Measurements from ENCODE around the gene PHACTR1.

PHACTR1 gene

DNA sequence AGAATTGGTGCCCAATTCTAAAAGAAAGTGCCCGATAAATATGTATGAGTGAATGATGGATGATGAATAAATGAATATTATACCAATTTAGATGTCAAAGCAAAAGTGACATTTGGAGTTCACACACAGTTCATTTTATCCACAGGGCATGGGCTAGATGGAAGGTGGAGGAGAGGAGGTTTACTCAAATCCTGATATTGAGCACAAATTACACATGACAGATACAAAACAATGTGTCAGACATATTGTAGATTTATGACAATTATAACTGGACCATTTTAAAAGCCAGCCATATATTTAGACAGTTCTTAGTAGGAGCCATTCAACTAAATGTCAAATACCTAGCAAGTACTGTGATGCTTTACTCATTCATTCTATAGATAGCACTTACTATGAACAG, 23.4 kb upstream of the PHACTR1 start:
- TF ChIP-seq NFIC (IDR thresholded peaks at IDR 0.05) (no peak), CEBPB (IDR thresholded peaks at IDR 0.05) (no peak), EP300 (IDR thresholded peaks at IDR 0.05; ENCODE audit: borderline replicate concordance) (no peak), ZBTB7A (IDR thresholded peaks at IDR 0.05; ENCODE audit: low read depth) (no peak), EGR1 (IDR thresholded peaks at IDR 0.05) (no peak), FOXM1 (IDR thresholded peaks at IDR 0.05; ENCODE audit: borderline replicate concordance, low read depth) (no peak), TCF12 (IDR thresholded peaks at IDR 0.05; ENCODE audit: low read depth) (no peak), RAD21 (IDR thresholded peaks at IDR 0.05; ENCODE audit: low read depth) (no peak), CREB1 (IDR thresholded peaks at IDR 0.05; ENCODE audit: low read depth) (no peak)
- TF ChIP-seq, protein P1, sequence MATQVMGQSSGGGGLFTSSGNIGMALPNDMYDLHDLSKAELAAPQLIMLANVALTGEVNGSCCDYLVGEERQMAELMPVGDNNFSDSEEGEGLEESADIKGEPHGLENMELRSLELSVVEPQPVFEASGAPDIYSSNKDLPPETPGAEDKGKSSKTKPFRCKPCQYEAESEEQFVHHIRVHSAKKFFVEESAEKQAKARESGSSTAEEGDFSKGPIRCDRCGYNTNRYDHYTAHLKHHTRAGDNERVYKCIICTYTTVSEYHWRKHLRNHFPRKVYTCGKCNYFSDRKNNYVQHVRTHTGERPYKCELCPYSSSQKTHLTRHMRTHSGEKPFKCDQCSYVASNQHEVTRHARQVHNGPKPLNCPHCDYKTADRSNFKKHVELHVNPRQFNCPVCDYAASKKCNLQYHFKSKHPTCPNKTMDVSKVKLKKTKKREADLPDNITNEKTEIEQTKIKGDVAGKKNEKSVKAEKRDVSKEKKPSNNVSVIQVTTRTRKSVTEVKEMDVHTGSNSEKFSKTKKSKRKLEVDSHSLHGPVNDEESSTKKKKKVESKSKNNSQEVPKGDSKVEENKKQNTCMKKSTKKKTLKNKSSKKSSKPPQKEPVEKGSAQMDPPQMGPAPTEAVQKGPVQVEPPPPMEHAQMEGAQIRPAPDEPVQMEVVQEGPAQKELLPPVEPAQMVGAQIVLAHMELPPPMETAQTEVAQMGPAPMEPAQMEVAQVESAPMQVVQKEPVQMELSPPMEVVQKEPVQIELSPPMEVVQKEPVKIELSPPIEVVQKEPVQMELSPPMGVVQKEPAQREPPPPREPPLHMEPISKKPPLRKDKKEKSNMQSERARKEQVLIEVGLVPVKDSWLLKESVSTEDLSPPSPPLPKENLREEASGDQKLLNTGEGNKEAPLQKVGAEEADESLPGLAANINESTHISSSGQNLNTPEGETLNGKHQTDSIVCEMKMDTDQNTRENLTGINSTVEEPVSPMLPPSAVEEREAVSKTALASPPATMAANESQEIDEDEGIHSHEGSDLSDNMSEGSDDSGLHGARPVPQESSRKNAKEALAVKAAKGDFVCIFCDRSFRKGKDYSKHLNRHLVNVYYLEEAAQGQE (IDR thresholded peaks at IDR 0.05; ENCODE audit: low read depth): no peak
- TF ChIP-seq, protein P2, sequence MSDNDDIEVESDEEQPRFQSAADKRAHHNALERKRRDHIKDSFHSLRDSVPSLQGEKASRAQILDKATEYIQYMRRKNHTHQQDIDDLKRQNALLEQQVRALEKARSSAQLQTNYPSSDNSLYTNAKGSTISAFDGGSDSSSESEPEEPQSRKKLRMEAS (IDR thresholded peaks at IDR 0.05): no peak

DNA sequence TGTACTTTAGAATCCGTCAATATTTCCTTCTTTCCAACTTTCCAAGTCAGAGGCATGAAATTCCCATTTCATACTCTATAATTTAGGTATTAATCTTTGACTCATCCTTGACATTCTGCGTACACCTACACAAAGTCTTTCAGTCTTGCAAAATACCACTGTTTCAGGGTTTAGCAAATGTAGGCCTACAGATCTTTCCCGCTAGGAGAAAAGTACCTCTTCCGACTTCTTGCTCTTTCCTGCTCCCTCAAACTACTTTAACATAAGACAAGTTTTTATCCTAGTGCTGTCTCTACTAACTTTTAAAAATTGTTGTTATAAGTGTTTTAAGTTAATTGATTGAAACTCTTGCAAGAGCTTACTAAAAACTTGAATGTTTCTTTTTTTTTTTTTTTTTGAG, 18.3 kb upstream of the PHACTR1 start:
- TF ChIP-seq, protein P3, sequence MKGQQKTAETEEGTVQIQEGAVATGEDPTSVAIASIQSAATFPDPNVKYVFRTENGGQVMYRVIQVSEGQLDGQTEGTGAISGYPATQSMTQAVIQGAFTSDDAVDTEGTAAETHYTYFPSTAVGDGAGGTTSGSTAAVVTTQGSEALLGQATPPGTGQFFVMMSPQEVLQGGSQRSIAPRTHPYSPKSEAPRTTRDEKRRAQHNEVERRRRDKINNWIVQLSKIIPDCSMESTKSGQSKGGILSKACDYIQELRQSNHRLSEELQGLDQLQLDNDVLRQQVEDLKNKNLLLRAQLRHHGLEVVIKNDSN (IDR thresholded peaks at IDR 0.05): no peak
- TF ChIP-seq EGR1 (IDR thresholded peaks at IDR 0.05): no peak
- TF ChIP-seq, protein P1 (IDR thresholded peaks at IDR 0.05; ENCODE audit: low read depth): no peak
- TF ChIP-seq RAD21 (IDR thresholded peaks at IDR 0.05; ENCODE audit: low read depth): no peak
- TF ChIP-seq EP300 (IDR thresholded peaks at IDR 0.05; ENCODE audit: borderline replicate concordance): no peak
- no peak for TF ChIP-seq CREB1 (IDR thresholded peaks at IDR 0.05; ENCODE audit: low read depth)
- TF ChIP-seq ZBTB7A (IDR thresholded peaks at IDR 0.05; ENCODE audit: low read depth): no peak
- TF ChIP-seq TCF12 (IDR thresholded peaks at IDR 0.05; ENCODE audit: low read depth): no peak
- no peak for TF ChIP-seq TAF1 (IDR thresholded peaks at IDR 0.05; ENCODE audit: low read depth)
- TF ChIP-seq, protein P2 (IDR thresholded peaks at IDR 0.05): no peak
- TF ChIP-seq FOXM1 (IDR thresholded peaks at IDR 0.05; ENCODE audit: borderline replicate concordance, low read depth): no peak
- no peak for TF ChIP-seq YY1 (IDR thresholded peaks at IDR 0.05; ENCODE audit: low read depth)
- TF ChIP-seq NFIC (IDR thresholded peaks at IDR 0.05): no peak
- no peak for TF ChIP-seq TEAD4 (IDR thresholded peaks at IDR 0.05)
- no peak for TF ChIP-seq CEBPB (IDR thresholded peaks at IDR 0.05)

DNA sequence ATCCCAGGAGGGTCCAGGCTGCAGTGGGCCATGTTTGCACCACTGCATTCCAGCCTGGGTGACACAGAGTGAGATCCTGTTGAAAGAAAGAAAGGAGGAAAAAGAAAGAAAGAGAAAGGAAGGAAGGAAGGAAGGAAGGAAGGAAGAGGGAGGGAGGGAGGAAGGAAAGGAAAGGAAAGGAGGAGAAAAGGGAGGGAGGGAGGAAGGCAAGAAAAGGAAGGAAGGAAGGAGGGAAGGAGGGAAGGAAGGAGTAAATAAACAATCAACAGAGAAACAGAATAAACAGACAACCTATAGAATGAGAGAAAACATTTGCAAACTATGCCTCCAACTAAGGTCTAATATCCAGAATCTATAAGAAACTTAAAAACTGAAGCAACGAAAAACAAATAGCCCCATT, 11.6 kb upstream of the PHACTR1 start:
- TF ChIP-seq, protein P3 (IDR thresholded peaks at IDR 0.05): no peak
- TF ChIP-seq YY1 (IDR thresholded peaks at IDR 0.05; ENCODE audit: low read depth) (no peak), FOXM1 (IDR thresholded peaks at IDR 0.05; ENCODE audit: borderline replicate concordance, low read depth) (no peak), RAD21 (IDR thresholded peaks at IDR 0.05; ENCODE audit: low read depth) (no peak), EGR1 (IDR thresholded peaks at IDR 0.05) (no peak), TCF12 (IDR thresholded peaks at IDR 0.05; ENCODE audit: low read depth) (no peak), CEBPB (IDR thresholded peaks at IDR 0.05) (no peak), TAF1 (IDR thresholded peaks at IDR 0.05; ENCODE audit: low read depth) (no peak), EP300 (IDR thresholded peaks at IDR 0.05; ENCODE audit: borderline replicate concordance) (no peak), TEAD4 (IDR thresholded peaks at IDR 0.05) (no peak), NFIC (IDR thresholded peaks at IDR 0.05) (no peak), ZBTB7A (IDR thresholded peaks at IDR 0.05; ENCODE audit: low read depth) (no peak), CREB1 (IDR thresholded peaks at IDR 0.05; ENCODE audit: low read depth) (no peak)
- TF ChIP-seq, protein P1 (IDR thresholded peaks at IDR 0.05; ENCODE audit: low read depth): no peak
- TF ChIP-seq, protein P2 (IDR thresholded peaks at IDR 0.05): no peak

DNA sequence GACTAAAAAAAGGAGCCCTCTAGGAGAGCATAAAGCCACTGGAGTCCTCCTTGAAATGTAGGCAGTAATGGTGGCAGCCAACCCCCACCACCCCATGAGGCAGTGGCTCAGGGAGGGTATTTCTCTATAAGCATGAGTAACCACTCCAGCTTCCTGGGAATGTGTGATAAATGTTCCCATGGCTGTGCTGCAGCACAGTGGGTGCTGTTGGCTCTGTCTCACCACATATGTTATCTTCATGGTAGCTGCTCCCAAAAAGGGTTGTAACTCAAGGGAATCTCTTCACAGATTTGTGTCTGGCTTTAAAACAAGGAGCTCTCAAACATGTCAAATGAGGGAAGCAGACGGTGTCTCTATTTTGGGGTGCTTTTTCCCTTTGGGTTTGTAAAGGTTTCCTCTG, 7.5 kb upstream of the PHACTR1 start:
- TF ChIP-seq, protein P3 (IDR thresholded peaks at IDR 0.05): no peak
- TF ChIP-seq NFIC (IDR thresholded peaks at IDR 0.05): no peak
- TF ChIP-seq CEBPB (IDR thresholded peaks at IDR 0.05): no peak
- TF ChIP-seq, protein P2 (IDR thresholded peaks at IDR 0.05): no peak
- no peak for TF ChIP-seq ZBTB7A (IDR thresholded peaks at IDR 0.05; ENCODE audit: low read depth)
- TF ChIP-seq TAF1 (IDR thresholded peaks at IDR 0.05; ENCODE audit: low read depth): no peak
- TF ChIP-seq YY1 (IDR thresholded peaks at IDR 0.05; ENCODE audit: low read depth): no peak
- no peak for TF ChIP-seq EP300 (IDR thresholded peaks at IDR 0.05; ENCODE audit: borderline replicate concordance)
- no peak for TF ChIP-seq FOXM1 (IDR thresholded peaks at IDR 0.05; ENCODE audit: borderline replicate concordance, low read depth)
- no peak for TF ChIP-seq TCF12 (IDR thresholded peaks at IDR 0.05; ENCODE audit: low read depth)

Data from Ishikawa (cell line).